CD4-positive, alpha-beta memory T cell (primary cell): ENCODE results near the gene GBP3. TPM values are rescaled to one million over a fixed set of nuclear protein-coding genes. Genes with fewer than 3 reads are reported as not detected.
"Not testable (repeated sequence)": the region's sequence is repeated elsewhere in the genome, so short reads cannot be mapped to it uniquely, and the experiment has no call there.

Experiments used
- CTCF ChIA-PET: fragments of 350-600 bp; sonication (Branson Sonifier 250); formaldehyde crosslinking; loops from one replicate; lab custom pipeline; 2021; ENCODE audit warnings: inconsistent platforms; ENCODE audit not compliant: partially characterized antibody; lab: Charles Lee
- POLR2A ChIA-PET: fragments of 350-600 bp; sonication (Branson Sonifier 250); formaldehyde crosslinking; loops from one replicate; lab custom pipeline; 2021; ENCODE audit not compliant: partially characterized antibody; lab: Charles Lee
- DNase-seq, 5 donors: peaks; one replicate each; pipeline versions ENCODE4 v3.0.0 to v3.0.0-alpha.2; 2020 to 2022; ENCODE audit warnings: mixed read lengths in 1 of 5
- H3K27ac ChIP-seq: one replicate; pipeline ENCODE4 v1.7.0; 2013; ENCODE audit warnings: low read depth, low read length
- H3K27me3 ChIP-seq: 2 replicates; pipeline ENCODE4 v1.7.0; 2013; ENCODE audit warnings: mild to moderate bottlenecking, low read length, moderate library complexity; ENCODE audit not compliant: insufficient read depth
- H3K36me3 ChIP-seq: 2 replicates; pipeline ENCODE4 v1.7.0; 2013; ENCODE audit warnings: mild to moderate bottlenecking, low read length, moderate library complexity; ENCODE audit not compliant: insufficient read depth
- H3K4me1 ChIP-seq: 2 replicates; pipeline ENCODE4 v1.7.0; 2013; ENCODE audit warnings: mild to moderate bottlenecking, low read length, moderate library complexity; ENCODE audit not compliant: insufficient read depth
- H3K4me3 ChIP-seq, 2 donors: one replicate each; pipeline ENCODE4 v1.7.0; 2013; ENCODE audit warnings: low read length in 2 of 2, mild to moderate bottlenecking in 1 of 2
- H3K9me3 ChIP-seq, 2 donors: one replicate each; pipeline ENCODE4 v1.7.0; 2013; ENCODE audit warnings: low read length in 2 of 2, control low read depth in 1 of 2; ENCODE audit not compliant: control insufficient read depth in 1 of 2
- H3K27ac Mint-ChIP-seq, 7 donors: one replicate each; pipeline ENCODE4 v1.8.0; 2020 to 2021; ENCODE audit warnings: mixed read lengths in 7 of 7, mild to moderate bottlenecking in 6 of 7, inconsistent platforms in 3 of 7, moderate library complexity in 3 of 7
- H3K27me3 Mint-ChIP-seq, 2 donors: one replicate each; pipeline ENCODE4 v1.8.0; 2020 to 2021; ENCODE audit warnings: mixed read lengths in 2 of 2
- H3K36me3 Mint-ChIP-seq, 2 donors: one replicate each; pipeline ENCODE4 v1.8.0; 2020 to 2021; ENCODE audit warnings: mixed read lengths in 2 of 2, inconsistent platforms in 1 of 2, mild to moderate bottlenecking in 1 of 2
- H3K4me1 Mint-ChIP-seq, 4 donors: one replicate each; pipeline ENCODE4 v1.8.0; 2020 to 2021; ENCODE audit warnings: mixed read lengths in 4 of 4, mild to moderate bottlenecking in 1 of 4
- H3K4me3 Mint-ChIP-seq, 8 donors: one replicate each; pipeline ENCODE4 v1.8.0; 2020 to 2021; ENCODE audit warnings: mixed read lengths in 8 of 8, mild to moderate bottlenecking in 7 of 8, moderate library complexity in 6 of 8, inconsistent platforms in 3 of 8
- H3K9me3 Mint-ChIP-seq, 8 donors: one replicate each; pipeline ENCODE4 v1.8.0; 2020 to 2021; ENCODE audit warnings: mixed read lengths in 8 of 8, mild to moderate bottlenecking in 5 of 8, inconsistent platforms in 3 of 8, moderate library complexity in 1 of 8
- intact Hi-C: fragments of 100-400 bp; cut with micrococcal nuclease; formaldehyde crosslinking; loops from one replicate; pipeline ENCODE4 v1.15.1; 2023
- polyA plus RNA-seq, 2 donors: library from polyadenylated mRNA; unstranded; fragments of 300-500 nt; fragmentation: Illumina TruSeq; gene quantifications; one replicate each; pipeline ENCODE4 v1.2.3, GENCODE V29; 2021
- total RNA-seq, 2 experiments: library from RNA; stranded (reverse); gene quantifications; one replicate each; pipeline ENCODE4 v1.2.3, GENCODE V29; 2021

GBP3 gene
- total and polyA plus RNA-seq, 4 experiments from 2014 or later = 6.4 to 54.1 (median 31.0) TPM

GRCh38 chr1:89049901-89050648 is 27.4 kb upstream of the GBP3 start:
- H3K27me3 ChIP-seq, H3K9me3 ChIP-seq, DNase-seq, intact Hi-C loops, H3K4me1 ChIP-seq, H3K4me3 Mint-ChIP-seq, H3K27me3 Mint-ChIP-seq, H3K4me1 Mint-ChIP-seq, CTCF ChIA-PET, H3K27ac ChIP-seq, H3K4me3 ChIP-seq, H3K9me3 Mint-ChIP-seq: not testable (repeated sequence)
- peak overlapping the region in 3 of 7 donors; percentile 68 to 92 (median 74) for H3K27ac Mint-ChIP-seq
- H3K36me3 Mint-ChIP-seq = peaks cover 53 to 61% of the 10 kb centered on the region in 2 donors
- POLR2A ChIA-PET = interaction anchor here (0.8 to 1.0 kb wide), 2 partner anchors 16 kb away, joined by 3 read pairs; no protein-coding TSS in a partner anchor
- peaks cover 44% of the 10 kb centered on the region for H3K36me3 ChIP-seq

- POLR2A ChIA-PET = interaction anchor here (1.0 kb wide), 1 partner anchor 15 kb away, joined by 3 read pairs; no protein-coding TSS in a partner anchor
- H3K27me3 ChIP-seq, H3K9me3 ChIP-seq, H3K4me3 Mint-ChIP-seq, H3K4me1 Mint-ChIP-seq, intact Hi-C loops, H3K4me1 ChIP-seq, H3K9me3 Mint-ChIP-seq, DNase-seq, H3K27ac ChIP-seq, CTCF ChIA-PET, H3K27me3 Mint-ChIP-seq, H3K4me3 ChIP-seq: not testable (repeated sequence)
- Mint-ChIP-seq H3K36me3 (peaks cover 50 to 55% of the 10 kb centered on the region in 2 donors), H3K27ac (peak overlapping the region in 1 of 7 donors; percentile 35)
- H3K36me3 ChIP-seq = peaks cover 37% of the 10 kb centered on the region
Measured at GRCh38 chr1:89049187-89049586, 26.5 kb upstream of the GBP3 start.

- no peaks in the 10 kb centered on the region for H3K27me3 ChIP-seq
- peaks cover 0 to 5% (median 0%) of the 10 kb centered on the region in 8 donors for H3K9me3 Mint-ChIP-seq
- H3K27me3 Mint-ChIP-seq = no peaks in the 10 kb centered on the region
- no peak overlapping the region for H3K4me3 Mint-ChIP-seq
- peaks cover 0 to 9% (median 2%) of the 10 kb centered on the region in 4 donors for H3K4me1 Mint-ChIP-seq
- H3K4me1 ChIP-seq = no peaks in the 10 kb centered on the region
- H3K4me3 ChIP-seq = no peak overlapping the region
- DNase-seq = no peak
- intact Hi-C loops = no loop called here
- H3K27ac ChIP-seq = no peak overlapping the region
- ChIA-PET CTCF (no interaction called here), POLR2A (interaction anchor here (1.4 to 2.3 kb wide), 2 partner anchors 25 to 226 kb away, joined by 3 to 8 read pairs; partner anchors contain the start of gene GBP3)
- peak overlapping the region in 3 of 7 donors; percentile 19 to 53 (median 51) for H3K27ac Mint-ChIP-seq
- no peaks in the 10 kb centered on the region for H3K9me3 ChIP-seq
- peaks cover 24% of the 10 kb centered on the region for H3K36me3 ChIP-seq
- H3K36me3 Mint-ChIP-seq = peaks cover 44% of the 10 kb centered on the region in 2 donors
Measured at GRCh38 chr1:89047734-89048133, 25.1 kb upstream of the GBP3 start.

- H3K4me1 ChIP-seq, H3K27me3 Mint-ChIP-seq, H3K9me3 ChIP-seq, H3K4me1 Mint-ChIP-seq, H3K4me3 Mint-ChIP-seq, H3K27ac ChIP-seq, H3K27me3 ChIP-seq, H3K4me3 ChIP-seq, intact Hi-C loops, H3K27ac Mint-ChIP-seq: not testable (repeated sequence)
- peaks cover 18% of the 10 kb centered on the region for H3K36me3 ChIP-seq
- ChIA-PET CTCF (interaction anchor here (0.9 to 2.8 kb wide), 5 partner anchors 19 to 62 kb away, joined by 3 to 8 read pairs (median 4); partner anchors contain the start of genes GBP1 and GBP3), POLR2A (interaction anchor here (1.4 to 2.3 kb wide), 3 partner anchors 13 to 227 kb away, joined by 3 to 13 read pairs (median 8); partner anchors contain the start of gene GBP3)
- peak in 1 of 5 donors; percentile 12 for DNase-seq
- H3K36me3 Mint-ChIP-seq = peaks cover 36 to 41% of the 10 kb centered on the region in 2 donors
- H3K9me3 Mint-ChIP-seq = peaks cover 0 to 13% (median 0%) of the 10 kb centered on the region in 8 donors
Measured at GRCh38 chr1:89046318-89047183, 23.9 kb upstream of the GBP3 start.

- Mint-ChIP-seq H3K36me3 (peaks cover 28 to 31% of the 10 kb centered on the region in 2 donors), H3K27me3 (no peaks in the 10 kb centered on the region), H3K9me3 (peaks cover 0 to 16% (median 1%) of the 10 kb centered on the region in 8 donors), H3K4me3 (no peak overlapping the region), H3K4me1 (peaks cover 14 to 19% (median 14%) of the 10 kb centered on the region in 4 donors), H3K27ac (no peak overlapping the region)
- CTCF ChIA-PET = interaction anchor here (1.0 to 2.8 kb wide), 3 partner anchors 23 to 61 kb away, joined by 3 to 8 read pairs (median 5); partner anchors contain the start of gene GBP3
- Histone ChIP-seq H3K4me3 (no peak overlapping the region), H3K4me1 (peaks cover 14% of the 10 kb centered on the region), H3K27ac (no peak overlapping the region), H3K27me3 (no peaks in the 10 kb centered on the region), H3K9me3 (no peaks in the 10 kb centered on the region), H3K36me3 (peaks cover 10% of the 10 kb centered on the region)
- no peak for DNase-seq
- intact Hi-C loops = no loop called here
- POLR2A ChIA-PET = interaction anchor here (0.8 to 2.2 kb wide), 3 partner anchors 11 to 23 kb away, joined by 3 to 13 read pairs (median 5); partner anchors contain the start of gene GBP3
Measured at GRCh38 chr1:89044970-89045721, 22.5 kb upstream of the GBP3 start.

GRCh38 chr1:89043940-89044339 is 21.3 kb upstream of the GBP3 start:
- Mint-ChIP-seq H3K27me3 (no peaks in the 10 kb centered on the region), H3K4me3 (no peak overlapping the region), H3K9me3 (peaks cover 0 to 16% (median 1%) of the 10 kb centered on the region in 8 donors), H3K4me1 (peaks cover 22 to 29% (median 25%) of the 10 kb centered on the region in 4 donors), H3K27ac (no peak overlapping the region), H3K36me3 (peaks cover 20 to 24% of the 10 kb centered on the region in 2 donors)
- H3K36me3 ChIP-seq = peaks cover 10% of the 10 kb centered on the region
- POLR2A ChIA-PET = interaction anchor here (2.1 kb wide), 1 partner anchor 10 kb away, joined by 11 read pairs; no protein-coding TSS in a partner anchor
- peaks cover 23% of the 10 kb centered on the region for H3K4me1 ChIP-seq
- H3K4me3 ChIP-seq = no peak overlapping the region
- intact Hi-C loops = no loop called here
- H3K9me3 ChIP-seq = no peaks in the 10 kb centered on the region
- H3K27ac ChIP-seq = no peak overlapping the region
- CTCF ChIA-PET = interaction anchor here (1.1 kb wide), 1 partner anchor 21 kb away, joined by 3 read pairs; the partner anchor contains the start of gene GBP1
- DNase-seq = no peak
- no peaks in the 10 kb centered on the region for H3K27me3 ChIP-seq
